GM19328 (cell line): Measurements from ENCODE around the gene HAT1.

Experiments used
- ATAC-seq: cut with Tn5 transposase; IDR thresholded peaks from one replicate; pipeline ENCODE4 v1.9.1; 2021; ENCODE audit warnings: mild to moderate bottlenecking, moderate library complexity; ENCODE audit not compliant: unreplicated experiment

Gene HAT1

GRCh38 chr2:171919453-171919852, 2.8 kb upstream of the HAT1 start:
- no peak for ATAC-seq

GRCh38 chr2:171921970-171922229, 361 bp upstream of the HAT1 start:
- peak; percentile 19 for ATAC-seq

GRCh38 chr2:171923206-171923605, 945 bp downstream of the HAT1 start:
- ATAC-seq = no peak

GRCh38 chr2:171924170-171924942, 2.1 kb downstream of the HAT1 start:
- ATAC-seq = no peak

GRCh38 chr2:171930385-171930784, 8.1 kb downstream of the HAT1 start:
- ATAC-seq = no peak

GRCh38 chr2:171939058-171939742, 16.9 kb downstream of the HAT1 start:
- ATAC-seq = no peak

GRCh38 chr2:171939743-171940071, 17.4 kb downstream of the HAT1 start:
- no peak for ATAC-seq

GRCh38 chr2:171941316-171941699, 19.0 kb downstream of the HAT1 start:
- no peak for ATAC-seq

GRCh38 chr2:171943869-171944268, 21.6 kb downstream of the HAT1 start:
- ATAC-seq = no peak

- ATAC-seq = no peak
Observed at GRCh38 chr2:171952276-171952675, 30.0 kb downstream of the HAT1 start.

- no peak for ATAC-seq
Observed at GRCh38 chr2:171952748-171953147, 30.5 kb downstream of the HAT1 start.

- no peak for ATAC-seq
Observed at GRCh38 chr2:171956135-171956825, 34.0 kb downstream of the HAT1 start.

- ATAC-seq = no peak
Observed at GRCh38 chr2:171957061-171957460, 34.8 kb downstream of the HAT1 start.

- no peak for ATAC-seq
Observed at GRCh38 chr2:171958475-171958874, 36.2 kb downstream of the HAT1 start.

GRCh38 chr2:171959998-171960397, 37.7 kb downstream of the HAT1 start:
- ATAC-seq = no peak

- ATAC-seq = no peak
Observed at GRCh38 chr2:171960570-171960969, 38.3 kb downstream of the HAT1 start.

GRCh38 chr2:171963198-171963597, 40.9 kb downstream of the HAT1 start:
- ATAC-seq = no peak

GRCh38 chr2:171964308-171964707, 42.0 kb downstream of the HAT1 start:
- ATAC-seq = no peak

- no peak for ATAC-seq
Observed at GRCh38 chr2:171965238-171965637, 43.0 kb downstream of the HAT1 start.

- no peak for ATAC-seq
Observed at GRCh38 chr2:171965661-171966060, 43.4 kb downstream of the HAT1 start.

- ATAC-seq = no peak
Observed at GRCh38 chr2:171966235-171966634, 44.0 kb downstream of the HAT1 start.

GRCh38 chr2:171966688-171967087, 44.4 kb downstream of the HAT1 start:
- no peak for ATAC-seq
